K562 treated with DMSO at 1 percent for 48 hours (cell line): ENCODE measurements around the gene MTHFD2. TPM values are rescaled to one million over a fixed set of nuclear protein-coding genes. Genes with fewer than 3 reads are reported as not detected.

ENCODE experiments used
- total RNA-seq: library from RNA; unstranded; fragments of 300-600 nt; gene quantifications from 2 replicates; pipeline ENCODE4 v1.2.3, GENCODE V29; 2022; ENCODE audit warnings: low replicate concordance; ENCODE audit errors: extremely low read depth

The MTHFD2 gene
- not detected in 2 replicates for total RNA-seq

GRCh38 chr2:74198461-74199274 lies at the start of gene MTHFD2:
Gene MTHFD2, plus strand, starts transcription at chr2:74198615. Its CDS starts 27 bp downstream, at chr2:74198642.

GRCh38 chr2:74178211-74179062 lies 20.0 kb upstream of the MTHFD2 start, which contains the start of gene MOB1A:
Gene MOB1A, minus strand, starts transcription at chr2:74178879. Its CDS starts 205 bp downstream, at chr2:74178674.

Other genes with a start within 250 kb of the MTHFD2 start
- gene TET3, start 213.7 kb upstream of the MTHFD2 start, total RNA-seq: not detected in 2 replicates
- not detected in 2 replicates for gene BOLA3, start 50.7 kb upstream of the MTHFD2 start, total RNA-seq
- not detected in 2 replicates for gene MOB1A, start 19.7 kb upstream of the MTHFD2 start, total RNA-seq
- not detected in 2 replicates for gene SLC4A5, start 144.8 kb downstream of the MTHFD2 start, total RNA-seq
- 86.7 TPM in 1 of 2 replicates, not detected in the other for gene DCTN1, start 181.7 kb downstream of the MTHFD2 start, total RNA-seq
- not detected in 2 replicates for gene C2orf81, start 223.0 kb downstream of the MTHFD2 start, total RNA-seq
- gene WDR54, start 223.1 kb downstream of the MTHFD2 start, total RNA-seq: not detected in 2 replicates
- not detected in 2 replicates for gene RTKN, start 243.3 kb downstream of the MTHFD2 start, total RNA-seq